HG02943 (cell line): ENCODE measurements around the gene RAB11A.

ENCODE experiments used
- ATAC-seq: cut with Tn5 transposase; IDR thresholded peaks from one replicate; pipeline ENCODE4 v1.9.1; 2021; ENCODE audit warnings: mild to moderate bottlenecking, low read depth, moderate library complexity; ENCODE audit not compliant: unreplicated experiment

The RAB11A gene

DNA sequence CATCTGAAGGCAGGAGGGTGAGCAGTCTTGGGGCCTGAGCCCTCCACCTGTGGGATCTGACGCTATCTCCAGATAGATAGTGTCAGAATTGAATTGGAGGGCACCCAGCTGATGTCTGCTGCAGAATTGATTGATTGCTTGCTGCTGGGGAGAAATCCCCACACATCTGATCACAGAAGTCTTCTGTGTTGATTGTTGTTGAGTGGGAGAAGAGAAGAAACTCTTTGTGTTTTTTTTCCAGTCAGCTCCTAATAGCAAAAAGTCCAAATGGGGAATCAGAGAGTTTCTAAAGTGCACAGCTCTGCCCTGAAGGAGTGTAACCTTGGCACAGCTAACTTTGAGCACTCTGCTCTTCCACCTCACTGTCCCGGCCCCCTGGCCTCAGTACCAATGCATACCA, 66.1 kb downstream of the RAB11A start:
- ATAC-seq, result no peak

DNA sequence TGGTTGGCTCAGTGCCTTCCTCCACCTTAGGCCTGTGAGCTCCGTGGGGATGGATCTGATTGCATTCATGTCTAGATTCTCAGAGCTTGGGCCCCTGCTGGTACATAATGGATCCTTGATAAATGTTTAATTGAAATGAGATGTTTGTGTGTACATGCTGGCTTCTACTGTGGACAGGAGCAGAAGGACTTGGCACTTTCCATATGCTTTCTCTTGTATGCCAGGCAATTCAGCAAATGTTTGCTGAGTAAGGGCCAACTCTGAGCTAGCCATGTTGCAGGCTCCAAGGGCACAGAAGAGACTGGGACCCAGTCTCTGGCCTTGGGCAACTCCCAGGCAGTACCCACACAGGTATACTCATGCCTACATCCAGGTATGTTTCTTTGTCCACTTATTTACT, 67.0 kb downstream of the RAB11A start:
- ATAC-seq, result no peak

DNA sequence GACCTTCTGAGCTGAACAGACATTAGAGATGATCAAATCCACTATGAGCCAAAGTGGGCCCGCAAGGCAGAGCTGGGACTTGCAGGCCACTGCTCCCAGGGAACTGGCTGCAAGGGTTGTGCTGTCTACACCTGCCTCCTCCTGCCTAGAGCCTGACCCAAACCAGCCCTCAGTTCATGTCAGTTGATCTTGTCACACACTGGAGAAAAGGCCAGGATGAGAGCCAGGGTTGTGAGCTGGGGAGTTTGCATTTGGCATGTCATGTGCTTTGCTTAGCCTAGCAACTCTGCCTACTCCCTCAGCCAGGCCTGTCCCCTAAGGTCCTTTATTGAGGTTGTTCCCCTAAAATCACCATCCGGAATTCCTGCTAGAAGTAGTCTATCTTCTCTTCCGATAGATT, 67.8 kb downstream of the RAB11A start:
- no peak for ATAC-seq

DNA sequence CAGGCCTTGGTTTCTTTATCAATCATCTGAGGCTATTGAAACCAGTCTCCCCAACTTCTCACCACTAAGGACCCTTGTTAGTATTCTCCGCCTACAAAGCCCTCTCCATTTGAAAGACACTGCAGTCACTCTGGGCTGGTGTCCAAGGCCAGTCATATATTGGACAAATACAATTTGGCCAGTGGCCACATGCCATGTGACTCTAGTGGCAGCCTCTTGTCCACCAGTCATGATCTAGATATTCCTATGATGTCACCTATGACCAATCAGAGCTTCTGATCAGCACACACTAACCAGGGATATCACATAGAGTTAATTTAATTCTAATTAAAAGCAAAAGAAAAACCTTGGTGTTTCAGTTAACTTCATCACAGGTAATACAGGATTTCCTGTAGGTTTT, 68.2 kb downstream of the RAB11A start:
- no peak for ATAC-seq

DNA sequence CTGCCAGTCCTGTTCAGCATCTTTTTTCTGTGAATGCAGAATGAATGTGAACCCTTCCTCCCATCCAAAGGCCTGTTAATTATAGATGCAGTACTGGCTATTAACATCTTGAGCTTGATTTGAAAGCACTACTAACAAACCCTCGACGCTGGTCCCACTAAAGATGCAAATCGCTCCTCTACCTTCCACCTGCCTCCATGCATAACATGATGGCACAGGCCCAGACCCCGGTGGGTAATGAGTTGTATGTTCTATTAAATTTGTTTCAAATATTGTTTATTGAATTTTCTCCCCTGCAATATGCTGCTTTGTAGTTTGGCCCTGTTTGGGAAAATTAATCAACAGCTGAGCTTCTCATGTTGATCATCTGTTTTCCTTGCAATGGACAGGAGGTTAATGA, 69.3 kb downstream of the RAB11A start:
- ATAC-seq, result no peak

DNA sequence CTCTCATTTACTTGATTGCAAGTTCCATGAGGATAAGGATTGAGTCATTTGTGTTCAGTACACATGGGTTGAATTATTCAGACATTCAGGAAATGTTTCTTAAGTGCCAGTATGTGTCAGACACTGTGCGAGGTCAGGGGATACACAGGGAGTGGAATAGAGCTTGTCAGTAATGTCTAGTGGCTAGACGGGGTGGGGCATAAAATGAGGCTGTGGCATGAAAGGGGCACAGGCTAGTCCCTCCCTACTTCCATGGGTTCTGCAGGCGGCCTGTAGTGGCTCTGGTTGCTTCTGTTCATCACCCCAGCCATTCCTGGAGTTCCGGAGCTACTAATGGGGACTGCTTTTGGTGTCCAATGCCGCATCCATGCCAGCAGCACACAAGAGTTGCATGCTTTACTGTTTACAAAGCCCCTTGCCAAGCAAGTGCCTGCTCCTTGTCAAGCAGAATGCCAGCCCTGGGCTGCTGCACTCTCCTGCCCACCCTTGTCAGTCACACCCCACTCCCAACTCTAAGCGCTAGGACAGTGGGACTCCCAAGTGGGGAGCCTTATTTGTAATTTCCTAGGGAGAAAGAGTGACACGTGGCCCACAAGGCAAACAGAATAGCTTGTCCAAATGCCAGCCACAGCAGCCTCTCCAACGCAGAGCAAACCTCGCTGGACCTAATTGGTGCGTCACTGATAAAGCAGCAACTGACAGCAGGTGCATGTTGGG, 70.8 kb downstream of the RAB11A start:
- ATAC-seq, result no peak

DNA sequence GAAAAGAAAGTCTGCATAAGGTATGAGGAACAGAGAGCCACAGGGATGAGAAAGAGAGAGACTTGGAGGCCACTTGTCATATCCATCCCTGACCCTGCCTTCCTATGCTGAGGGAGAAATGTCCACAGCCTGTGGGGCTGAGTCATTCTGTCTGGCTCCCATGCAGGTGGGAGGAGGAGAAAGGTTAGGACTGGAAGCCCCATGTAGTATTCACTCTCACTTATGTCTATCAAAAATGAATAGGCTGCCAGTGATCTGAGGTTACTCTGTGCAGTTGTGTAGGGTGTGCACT, 71.3 kb downstream of the RAB11A start:
- no peak for ATAC-seq
